B cell (primary cell): Measurements from ENCODE around the gene NOTUM. TPM values are rescaled to one million over a fixed set of nuclear protein-coding genes. Genes with fewer than 3 reads are reported as not detected.

Experiments used
- ATAC-seq: fragments of 200-7000 bp; cut with Tn5 transposase; one replicate; pipeline ENCODE4 v1.10.0; 2021; ENCODE audit warnings: low read depth, mild to moderate bottlenecking, moderate number of reproducible peaks, moderate library complexity
- CTCF ChIA-PET: fragments of 350-600 bp; sonication (Branson Sonifier 250); formaldehyde crosslinking; loops from one replicate; lab custom pipeline; 2021; ENCODE audit warnings: antibody characterized with exemption, inconsistent platforms; lab: Charles Lee
- POLR2A ChIA-PET: fragments of 350-600 bp; sonication (Branson Sonifier 250); formaldehyde crosslinking; loops from one replicate; lab custom pipeline; 2021; ENCODE audit warnings: antibody characterized with exemption; lab: Charles Lee
- DNase-seq: peaks from one replicate; pipeline ENCODE4 v3.0.0; 2013
- H2AFZ ChIP-seq: 2 replicates; pipeline ENCODE4 v1.6.1; 2012; ENCODE audit warnings: mild to moderate bottlenecking, low read depth, low read length; ENCODE audit not compliant: insufficient read depth, poor library complexity, severe bottlenecking
- H3K27ac ChIP-seq, 2 donors: 1 replicate in 1 of 2; 2 replicates in 1 of 2; pipeline ENCODE4 v1.5.1; 2012 to 2013; ENCODE audit warnings: low read length in 2 of 2, mild to moderate bottlenecking in 2 of 2, moderate library complexity in 1 of 2
- H3K27me3 ChIP-seq, 4 experiments: fragments of 200-600 bp in 1 of 4; sonication (generic) in 1 of 4; replicated peaks in 1 of 4; 1 replicate in 2 of 4; 2 replicates in 2 of 4; pipeline versions ENCODE4 v1.6.1 to v1.7.0; 2013 to 2016; ENCODE audit warnings: low read length in 3 of 4, mild to moderate bottlenecking in 2 of 4, mixed read lengths in 1 of 4, moderate library complexity in 1 of 4; ENCODE audit not compliant: insufficient read depth in 4 of 4, control insufficient read depth in 3 of 4; ENCODE audit errors: control extremely low read depth in 1 of 4
- H3K36me3 ChIP-seq, 2 experiments: replicated peaks in 1 of 2; 1 replicate in 1 of 2; 2 replicates in 1 of 2; pipeline versions ENCODE4 v1.6.1 to v1.7.1; 2013; ENCODE audit warnings: low read length in 1 of 2; ENCODE audit not compliant: insufficient read depth in 2 of 2, control insufficient read depth in 1 of 2; ENCODE audit errors: control extremely low read depth in 1 of 2, extremely low read depth in 1 of 2
- H3K4me1 ChIP-seq, 2 donors: fragments of 200-600 bp in 1 of 2; sonication (generic) in 1 of 2; 1 replicate in 1 of 2; 2 replicates in 1 of 2; pipeline versions ENCODE4 v1.5.1 to v1.6.1; 2013 to 2017; ENCODE audit warnings: low read length in 2 of 2; ENCODE audit not compliant: control insufficient read depth in 2 of 2, insufficient read depth in 2 of 2
- H3K4me2 ChIP-seq: replicated peaks from 2 replicates; pipeline ENCODE3; 2012; ENCODE audit warnings: mild to moderate bottlenecking, low read depth, low read length; ENCODE audit not compliant: poor library complexity, severe bottlenecking
- H3K4me3 ChIP-seq, 5 experiments: fragments of 200-600 bp in 1 of 5; sonication (generic) in 1 of 5; 1 replicate in 3 of 5; 2 replicates in 2 of 5; pipeline versions ENCODE4 v1.5.1 to v1.7.0; 2011 to 2016; ENCODE audit warnings: low read length in 4 of 5, mild to moderate bottlenecking in 4 of 5, low read depth in 2 of 5, control low read depth in 1 of 5, moderate library complexity in 1 of 5; ENCODE audit not compliant: insufficient read depth in 1 of 5; ENCODE audit errors: control extremely low read depth in 1 of 5, extremely low read depth in 1 of 5
- H3K79me2 ChIP-seq: fragments of 200-600 bp; sonication (generic); one replicate; pipeline ENCODE4 v1.6.0; 2016; ENCODE audit warnings: low read length; ENCODE audit not compliant: control insufficient read depth, insufficient read depth
- H3K9ac ChIP-seq: fragments of 200-600 bp; sonication (generic); 2 replicates; pipeline ENCODE4 v1.6.1; 2017; ENCODE audit warnings: mild to moderate bottlenecking, low read length, moderate library complexity
- H3K9me3 ChIP-seq, 3 donors: one replicate each; pipeline versions ENCODE4 v1.6.1 to v1.7.1; 2013; ENCODE audit warnings: low read length in 2 of 3; ENCODE audit not compliant: control insufficient read depth in 2 of 3, insufficient read depth in 1 of 3; ENCODE audit errors: control extremely low read depth in 1 of 3
- H4K20me1 ChIP-seq: 2 replicates; pipeline ENCODE4 v1.6.0; 2012; ENCODE audit warnings: mild to moderate bottlenecking, low read length; ENCODE audit not compliant: insufficient read depth, control insufficient read depth, poor library complexity, severe bottlenecking
- H3K27ac Mint-ChIP-seq: one replicate; pipeline ENCODE4 v1.8.0; 2021; ENCODE audit warnings: mixed read lengths
- H3K27me3 Mint-ChIP-seq: one replicate; pipeline ENCODE4 v1.8.0; 2021; ENCODE audit warnings: mixed read lengths
- H3K4me1 Mint-ChIP-seq: one replicate; pipeline ENCODE4 v1.8.0; 2021; ENCODE audit warnings: mixed read lengths
- H3K4me3 Mint-ChIP-seq: one replicate; pipeline ENCODE4 v1.8.0; 2021; ENCODE audit warnings: mixed read lengths
- H3K9me3 Mint-ChIP-seq: one replicate; pipeline ENCODE4 v1.8.0; 2022; ENCODE audit warnings: mixed read lengths; ENCODE audit not compliant: insufficient read depth
- EZH2 ChIP-seq: IDR thresholded peaks from 2 replicates; pipeline ENCODE4 v1.6.1; 2012; ENCODE audit warnings: borderline replicate concordance, low read depth, mild to moderate bottlenecking, moderate library complexity, low read length; ENCODE audit not compliant: insufficient read depth, poor library complexity, severe bottlenecking
- WGBS: methylation state at CpG from one replicate; pipeline ENCODE4 v1.1.5; 2013; ENCODE audit warnings: missing lambda C conversion rate; ENCODE audit not compliant: insufficient coverage; 5-methylcytosine and 5-hydroxymethylcytosine counted together
- intact Hi-C: fragments of 100-400 bp; cut with micrococcal nuclease; formaldehyde crosslinking; loops from one replicate; pipeline ENCODE4 v1.10.0; 2022
- polyA plus RNA-seq: library from polyadenylated mRNA; depleted of rRNA; stranded (reverse); fragments of >200 nt; gene quantifications from 2 replicates; pipeline ENCODE4 v1.2.3, GENCODE V29; 2012
- total RNA-seq, 2 donors: library from RNA; stranded (reverse); fragments of 120-200 nt in 1 of 2; gene quantifications; 1 replicate in 1 of 2; 2 replicates in 1 of 2; pipeline versions ENCODE4 v1.2.3 to v1.2.4, GENCODE V29; 2013 to 2022
- TF ChIP-seq, protein P1 (sequence below): fragments of 200-600 bp; IDR thresholded peaks from one replicate; pipeline ENCODE4 v1.8.0; 2022; ENCODE audit warnings: antibody characterized with exemption, mild to moderate bottlenecking

The NOTUM gene
- total and polyA plus RNA-seq, 2 donors (not counting 1 experiment from before 2014, with no cell fraction given) = not detected

DNA sequence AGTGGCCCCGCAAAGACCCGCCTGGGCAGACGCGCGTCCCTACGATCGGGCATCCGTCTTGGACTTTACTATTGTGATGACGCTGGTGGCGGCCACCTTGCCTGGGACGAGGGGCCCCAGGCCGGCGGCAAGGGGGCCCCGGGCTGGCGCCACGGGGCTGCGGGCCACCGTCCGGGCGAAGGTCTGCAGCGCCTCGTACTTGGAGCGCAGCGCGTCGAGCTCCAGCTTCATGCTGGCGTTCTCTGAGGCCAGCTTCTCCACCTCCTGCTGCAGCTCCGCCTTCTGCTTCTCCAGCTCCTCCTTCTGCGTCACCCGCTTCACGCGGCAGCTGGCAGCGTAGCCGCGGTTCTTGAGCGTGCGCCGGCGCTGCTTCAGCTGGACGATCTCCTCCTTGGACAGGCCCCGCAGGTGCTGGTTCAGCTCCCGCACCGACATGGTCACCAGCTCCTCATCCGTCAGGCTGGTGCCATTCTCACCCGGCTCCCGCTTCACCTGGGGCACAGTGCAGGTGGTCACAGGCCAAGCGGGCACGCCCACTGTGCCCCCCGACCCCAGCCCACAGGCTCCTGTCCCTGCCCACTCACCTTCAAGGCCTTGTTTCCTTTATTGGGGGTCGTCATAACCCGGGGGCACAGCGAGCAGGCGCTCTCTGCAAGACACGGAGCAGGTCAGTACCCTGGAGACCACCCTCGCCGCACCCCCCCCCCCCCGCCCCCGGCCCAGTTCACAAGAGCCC is 38.3 kb downstream of the NOTUM start:
- no peak overlapping the region for H3K27ac Mint-ChIP-seq
- intact Hi-C loops = no loop called here
- Histone ChIP-seq H3K9ac (no peak overlapping the region), H4K20me1 (peaks cover 37% of the 10 kb centered on the region), H3K27me3 (no peaks in the 10 kb centered on the region), H3K4me3 (no peak overlapping the region), H3K4me2 (no peak overlapping the region), H3K36me3 (peaks cover 0 to 6% of the 10 kb centered on the region in 2 experiments), H2AFZ (no peak overlapping the region), H3K79me2 (peaks cover 70% of the 10 kb centered on the region), H3K9me3 (no peaks in the 10 kb centered on the region), H3K4me1 (peaks cover 19 to 31% of the 10 kb centered on the region in 2 donors), H3K27ac (no peak overlapping the region)
- ChIA-PET CTCF (no interaction called here), POLR2A (no interaction called here)
- no peak overlapping the region for H3K4me3 Mint-ChIP-seq
- no peaks in the 10 kb centered on the region for H3K9me3 Mint-ChIP-seq
- peaks cover 35% of the 10 kb centered on the region for H3K4me1 Mint-ChIP-seq
- DNase-seq (no peak), ATAC-seq (no peak)
- no peak for TF ChIP-seq EZH2
- TF ChIP-seq, protein P1, sequence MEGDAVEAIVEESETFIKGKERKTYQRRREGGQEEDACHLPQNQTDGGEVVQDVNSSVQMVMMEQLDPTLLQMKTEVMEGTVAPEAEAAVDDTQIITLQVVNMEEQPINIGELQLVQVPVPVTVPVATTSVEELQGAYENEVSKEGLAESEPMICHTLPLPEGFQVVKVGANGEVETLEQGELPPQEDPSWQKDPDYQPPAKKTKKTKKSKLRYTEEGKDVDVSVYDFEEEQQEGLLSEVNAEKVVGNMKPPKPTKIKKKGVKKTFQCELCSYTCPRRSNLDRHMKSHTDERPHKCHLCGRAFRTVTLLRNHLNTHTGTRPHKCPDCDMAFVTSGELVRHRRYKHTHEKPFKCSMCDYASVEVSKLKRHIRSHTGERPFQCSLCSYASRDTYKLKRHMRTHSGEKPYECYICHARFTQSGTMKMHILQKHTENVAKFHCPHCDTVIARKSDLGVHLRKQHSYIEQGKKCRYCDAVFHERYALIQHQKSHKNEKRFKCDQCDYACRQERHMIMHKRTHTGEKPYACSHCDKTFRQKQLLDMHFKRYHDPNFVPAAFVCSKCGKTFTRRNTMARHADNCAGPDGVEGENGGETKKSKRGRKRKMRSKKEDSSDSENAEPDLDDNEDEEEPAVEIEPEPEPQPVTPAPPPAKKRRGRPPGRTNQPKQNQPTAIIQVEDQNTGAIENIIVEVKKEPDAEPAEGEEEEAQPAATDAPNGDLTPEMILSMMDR = no peak
- WGBS = 92% methylated on average over 51 of the region's 58 CpGs
- H3K27me3 Mint-ChIP-seq = no peaks in the 10 kb centered on the region

DNA sequence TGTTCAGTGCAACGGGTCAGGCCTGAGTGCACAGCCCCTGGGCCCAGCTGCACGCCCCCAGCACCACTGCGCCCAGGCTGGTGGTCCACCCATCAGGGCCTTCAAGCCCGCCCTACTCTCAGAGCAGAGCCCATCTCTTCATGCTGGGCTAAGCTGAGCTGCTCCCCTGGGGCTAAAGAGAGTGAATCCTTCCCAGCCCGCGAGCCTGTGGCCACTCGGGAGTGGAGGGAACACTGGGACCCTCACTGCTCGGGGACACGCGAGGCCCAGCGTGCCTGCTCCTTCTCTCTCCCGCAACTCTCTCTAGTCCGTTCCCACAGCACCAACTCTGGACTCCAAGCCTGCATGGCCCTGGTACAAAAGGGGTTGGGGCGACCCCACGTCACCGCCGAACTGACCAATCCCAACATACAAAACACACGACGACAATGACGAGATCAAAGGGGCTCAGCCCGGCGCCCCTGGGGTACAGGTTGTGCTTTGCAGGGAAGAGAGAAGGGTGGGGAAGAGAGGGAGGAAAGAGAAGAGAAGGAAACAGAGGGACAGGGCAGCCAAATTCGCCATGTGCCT is 38.9 kb downstream of the NOTUM start:
- DNase-seq (no peak), ATAC-seq (no peak)
- WGBS = 95% methylated on average over 13 of the region's 23 CpGs
- peaks cover 42% of the 10 kb centered on the region for H4K20me1 ChIP-seq
- H3K27ac ChIP-seq = no peak overlapping the region
- Mint-ChIP-seq H3K27me3 (no peaks in the 10 kb centered on the region), H3K9me3 (no peaks in the 10 kb centered on the region), H3K4me3 (no peak overlapping the region), H3K27ac (no peak overlapping the region), H3K4me1 (peaks cover 38% of the 10 kb centered on the region)
- no peak for TF ChIP-seq EZH2
- TF ChIP-seq, protein P1 = no peak
- H3K79me2 ChIP-seq = peaks cover 76% of the 10 kb centered on the region
- no peaks in the 10 kb centered on the region for H3K27me3 ChIP-seq
- no peaks in the 10 kb centered on the region for H3K9me3 ChIP-seq
- no peak overlapping the region for H3K9ac ChIP-seq
- no peak overlapping the region for H2AFZ ChIP-seq
- CTCF ChIA-PET = no interaction called here
- intact Hi-C loops = no loop called here
- peaks cover 0 to 6% of the 10 kb centered on the region in 2 experiments for H3K36me3 ChIP-seq
- peaks cover 22 to 35% of the 10 kb centered on the region in 2 donors for H3K4me1 ChIP-seq
- H3K4me3 ChIP-seq = no peak overlapping the region
- H3K4me2 ChIP-seq = no peak overlapping the region
- POLR2A ChIA-PET = interaction anchor here (0.6 kb wide), 1 partner anchor 209 kb away, joined by 4 read pairs; no protein-coding TSS in a partner anchor
